ENCODE data around the gene RGS3. TPM values are rescaled to one million over a fixed set of nuclear protein-coding genes. Genes with fewer than 3 reads are reported as not detected.

RGS3 gene
- total and polyA plus RNA-seq, 2 donors (not counting 3 experiments of a cell fraction or from before 2014, with no cell fraction given): 356 to 416 TPM

DNA sequence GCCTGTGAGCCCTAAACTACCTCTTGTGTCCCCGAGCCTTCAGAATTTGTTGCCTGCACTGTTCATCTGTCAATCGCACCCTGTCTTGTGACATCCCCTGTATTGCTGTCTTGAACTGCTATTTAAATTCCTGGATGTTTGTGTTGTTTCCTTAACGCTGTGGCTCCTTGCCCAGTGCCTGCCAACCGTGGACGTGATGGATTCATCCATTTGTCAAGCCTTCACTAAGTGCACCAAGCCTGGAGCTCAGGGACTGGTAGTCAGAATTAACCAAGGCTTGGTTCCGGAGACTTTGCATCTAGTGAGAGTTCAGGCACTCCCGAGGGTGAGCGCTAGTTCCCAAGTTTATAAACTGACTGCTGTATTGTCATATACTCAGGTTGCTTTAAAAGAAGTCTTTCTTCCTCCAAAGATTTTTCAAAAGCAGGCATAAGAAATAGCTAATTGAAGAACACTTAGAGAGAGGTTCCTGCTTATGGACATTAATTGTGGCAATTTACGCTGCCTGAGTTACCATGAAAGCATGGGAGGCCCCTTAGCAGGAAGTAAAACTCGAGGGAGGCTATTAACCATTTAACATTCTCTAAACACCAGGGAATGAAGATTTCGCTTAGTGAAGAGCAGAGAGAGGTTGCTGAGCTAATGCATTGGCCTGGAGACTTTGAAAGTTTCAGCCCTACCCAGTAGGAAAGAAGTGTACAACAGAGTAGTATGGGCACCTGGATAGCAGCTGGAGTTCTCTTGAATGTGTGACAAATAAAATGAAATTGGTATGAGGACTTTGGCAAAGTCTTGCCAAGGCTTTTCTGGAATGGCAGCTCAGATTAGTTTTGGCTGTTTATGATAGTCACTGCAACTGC, 29.0 kb downstream of the RGS3 start:
- no peaks in the 10 kb centered on the region for H3K9me3 ChIP-seq (replicated peaks; ENCODE audit: control insufficient read depth, insufficient read depth, low read length)
- no peak overlapping the region for H3K4me3 ChIP-seq (replicated peaks in 1 of 3; ENCODE audit: insufficient read depth in 1 of 3, low read depth in 1 of 3, low read length in 3 of 3)
- H3K4me2 ChIP-seq (ENCODE audit: insufficient read depth, low read length): no peak overlapping the region
- no peak overlapping the region for H3K9ac ChIP-seq (replicated peaks; ENCODE audit: extremely low read depth, insufficient read depth, low read length)
- peak; percentile 89 for DNase-seq (ENCODE audit: low read depth, low spot score)
- H2AFZ ChIP-seq (ENCODE audit: low read depth, low read length): no peak overlapping the region
- no peak for TF ChIP-seq POLR2AphosphoS5 (IDR thresholded peaks at IDR 0.05; ENCODE audit: insufficient read depth, low read depth, low read length)
- TF ChIP-seq EZH2 (IDR thresholded peaks at IDR 0.05; ENCODE audit: borderline replicate concordance, low read depth, low read length, severe bottlenecking): no peak
- TF ChIP-seq GATA2 (IDR thresholded peaks at IDR 0.05; ENCODE audit: insufficient read depth, insufficient read length, low read depth, low read length): no peak
- TF ChIP-seq, protein P1, sequence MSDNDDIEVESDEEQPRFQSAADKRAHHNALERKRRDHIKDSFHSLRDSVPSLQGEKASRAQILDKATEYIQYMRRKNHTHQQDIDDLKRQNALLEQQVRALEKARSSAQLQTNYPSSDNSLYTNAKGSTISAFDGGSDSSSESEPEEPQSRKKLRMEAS (IDR thresholded peaks at IDR 0.05; ENCODE audit: insufficient read depth, insufficient read length): no peak
- TF ChIP-seq MYC (IDR thresholded peaks at IDR 0.05; ENCODE audit: low read depth, low read length): no peak
- TF ChIP-seq FOS (IDR thresholded peaks at IDR 0.05; ENCODE audit: borderline replicate concordance, insufficient read depth, low read length): no peak
- TF ChIP-seq JUN (IDR thresholded peaks at IDR 0.05; ENCODE audit: borderline replicate concordance, insufficient read depth, insufficient read length, low read depth): no peak
- TF ChIP-seq POLR2A (IDR thresholded peaks at IDR 0.05; ENCODE audit: low read depth, low read length): no peak
- TF ChIP-seq, protein P2, sequence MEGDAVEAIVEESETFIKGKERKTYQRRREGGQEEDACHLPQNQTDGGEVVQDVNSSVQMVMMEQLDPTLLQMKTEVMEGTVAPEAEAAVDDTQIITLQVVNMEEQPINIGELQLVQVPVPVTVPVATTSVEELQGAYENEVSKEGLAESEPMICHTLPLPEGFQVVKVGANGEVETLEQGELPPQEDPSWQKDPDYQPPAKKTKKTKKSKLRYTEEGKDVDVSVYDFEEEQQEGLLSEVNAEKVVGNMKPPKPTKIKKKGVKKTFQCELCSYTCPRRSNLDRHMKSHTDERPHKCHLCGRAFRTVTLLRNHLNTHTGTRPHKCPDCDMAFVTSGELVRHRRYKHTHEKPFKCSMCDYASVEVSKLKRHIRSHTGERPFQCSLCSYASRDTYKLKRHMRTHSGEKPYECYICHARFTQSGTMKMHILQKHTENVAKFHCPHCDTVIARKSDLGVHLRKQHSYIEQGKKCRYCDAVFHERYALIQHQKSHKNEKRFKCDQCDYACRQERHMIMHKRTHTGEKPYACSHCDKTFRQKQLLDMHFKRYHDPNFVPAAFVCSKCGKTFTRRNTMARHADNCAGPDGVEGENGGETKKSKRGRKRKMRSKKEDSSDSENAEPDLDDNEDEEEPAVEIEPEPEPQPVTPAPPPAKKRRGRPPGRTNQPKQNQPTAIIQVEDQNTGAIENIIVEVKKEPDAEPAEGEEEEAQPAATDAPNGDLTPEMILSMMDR (IDR thresholded peaks at IDR 0.05; ENCODE audit: extremely low read depth in 1 of 2, insufficient read depth in 1 of 2, low read depth in 1 of 2, low read length in 2 of 2): no peak
- no peaks in the 10 kb centered on the region for H3K9me1 ChIP-seq (replicated peaks; ENCODE audit: control insufficient read depth, extremely low read depth, insufficient read depth, low read length)
- BruUV-seq (replicated peaks): no TSS peak
- no peaks in the 10 kb centered on the region for H3K79me2 ChIP-seq (ENCODE audit: control insufficient read depth, insufficient read depth, low read length)
- POLR2A ChIA-PET: interaction anchor here (0.6 to 1.0 kb wide), 3 partner anchors 10 to 38 kb away, joined by 4 to 8 read pairs (median 6); no protein-coding TSS in a partner anchor
- H3K27me3 ChIP-seq (ENCODE audit: control insufficient read depth in 2 of 2, insufficient read depth in 2 of 2, low read length in 2 of 2): no peaks in the 10 kb centered on the region
- CTCF ChIA-PET: interaction anchor here (0.8 to 3.1 kb wide), 10 partner anchors 9 to 99 kb away, joined by 3 to 14 read pairs (median 8); no protein-coding TSS in a partner anchor
- no peaks in the 10 kb centered on the region for H3K36me3 ChIP-seq (ENCODE audit: control insufficient read depth in 2 of 2, extremely low read depth in 1 of 2, insufficient read depth in 2 of 2, low read length in 2 of 2)
- FAIRE-seq: peak; percentile 92
- dilution Hi-C loops (cut with MboI; ENCODE audit: extremely low pct_ligation_motif_present, low sequenced_read_pairs): no loop called here
- no peak overlapping the region for H3K27ac ChIP-seq (ENCODE audit: insufficient read depth, low read depth, low read length)
- peaks cover 8% of the 10 kb centered on the region for H3K4me1 ChIP-seq (ENCODE audit: control insufficient read depth, extremely low read depth, insufficient read depth, low read length)
- intact Hi-C loops (cut with micrococcal nuclease): no loop called here
- H4K20me1 ChIP-seq (replicated peaks; ENCODE audit: control insufficient read depth, extremely low read depth, insufficient read depth, low read length): no peaks in the 10 kb centered on the region
